Measurements from ENCODE around the gene ANTXR2. TPM values are rescaled to one million over a fixed set of nuclear protein-coding genes. Genes with fewer than 3 reads are reported as not detected.

Gene ANTXR2
- total RNA-seq, 4 donors from 2014 or later: 319 to 518 (median 329) TPM

DNA sequence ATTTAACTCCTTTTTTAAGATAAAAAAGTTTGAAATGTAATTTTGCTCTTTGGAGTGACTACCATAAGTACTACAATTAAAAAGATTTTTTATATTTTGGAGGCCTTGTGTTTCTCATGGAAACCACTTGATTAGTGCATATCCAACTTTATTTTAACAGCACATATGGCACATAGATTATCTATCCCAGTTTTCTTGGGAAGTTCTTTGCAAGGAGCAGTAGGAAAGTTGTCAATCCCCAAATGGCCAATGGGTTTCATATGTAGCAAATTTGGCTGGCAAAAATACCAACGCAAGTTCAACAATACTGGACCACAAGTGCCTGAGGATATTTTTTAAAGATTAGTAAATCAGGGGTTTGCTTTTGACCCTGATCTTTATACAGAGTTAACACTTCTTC lies 15.4 kb upstream of the ANTXR2 start:
- WGBS: 97% methylated on average over 1 of the region's 1 CpG
- H3K27ac ChIP-seq (replicated peaks in 1 of 4): no peak overlapping the region
- H3K36me3 ChIP-seq: no peaks in the 10 kb centered on the region
- intact Hi-C loops (cut with DNase I): no loop called here
- no peaks in the 10 kb centered on the region for H3K4me1 ChIP-seq
- no peak for TF ChIP-seq POLR2AphosphoS5 (IDR thresholded peaks at IDR 0.05)
- no peak for TF ChIP-seq EP300 (IDR thresholded peaks at IDR 0.05)
- no peak for TF ChIP-seq POLR2A (IDR thresholded peaks at IDR 0.05; ENCODE audit: low read depth)
- TF ChIP-seq, protein P1, sequence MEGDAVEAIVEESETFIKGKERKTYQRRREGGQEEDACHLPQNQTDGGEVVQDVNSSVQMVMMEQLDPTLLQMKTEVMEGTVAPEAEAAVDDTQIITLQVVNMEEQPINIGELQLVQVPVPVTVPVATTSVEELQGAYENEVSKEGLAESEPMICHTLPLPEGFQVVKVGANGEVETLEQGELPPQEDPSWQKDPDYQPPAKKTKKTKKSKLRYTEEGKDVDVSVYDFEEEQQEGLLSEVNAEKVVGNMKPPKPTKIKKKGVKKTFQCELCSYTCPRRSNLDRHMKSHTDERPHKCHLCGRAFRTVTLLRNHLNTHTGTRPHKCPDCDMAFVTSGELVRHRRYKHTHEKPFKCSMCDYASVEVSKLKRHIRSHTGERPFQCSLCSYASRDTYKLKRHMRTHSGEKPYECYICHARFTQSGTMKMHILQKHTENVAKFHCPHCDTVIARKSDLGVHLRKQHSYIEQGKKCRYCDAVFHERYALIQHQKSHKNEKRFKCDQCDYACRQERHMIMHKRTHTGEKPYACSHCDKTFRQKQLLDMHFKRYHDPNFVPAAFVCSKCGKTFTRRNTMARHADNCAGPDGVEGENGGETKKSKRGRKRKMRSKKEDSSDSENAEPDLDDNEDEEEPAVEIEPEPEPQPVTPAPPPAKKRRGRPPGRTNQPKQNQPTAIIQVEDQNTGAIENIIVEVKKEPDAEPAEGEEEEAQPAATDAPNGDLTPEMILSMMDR (IDR thresholded peaks at IDR 0.05): no peak
- no peak overlapping the region for H3K4me3 ChIP-seq
- no peaks in the 10 kb centered on the region for H3K27me3 ChIP-seq
- DNase-seq (ENCODE audit: extremely low spot score): no peak
- no peaks in the 10 kb centered on the region for H3K9me3 ChIP-seq

DNA sequence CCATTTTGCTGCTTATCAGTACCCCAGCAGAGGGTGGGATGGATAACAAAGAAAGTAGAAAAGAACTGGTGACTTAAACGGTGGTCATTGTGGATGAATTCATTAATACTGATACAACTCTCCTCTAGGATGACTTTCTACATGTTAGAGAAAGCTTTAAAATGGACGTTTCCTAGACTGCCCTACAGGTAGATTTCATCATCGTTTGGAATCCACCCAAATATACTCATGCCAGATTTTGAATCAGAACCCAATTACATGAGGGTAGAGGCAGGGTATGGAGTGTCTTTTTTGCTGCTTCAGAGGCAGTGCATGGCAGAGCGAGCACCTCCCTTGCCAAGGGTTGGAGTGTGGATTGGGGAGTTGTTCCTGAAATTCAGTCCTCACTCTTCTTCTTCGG lies 13.3 kb upstream of the ANTXR2 start:
- Histone ChIP-seq H3K9me3 (no peaks in the 10 kb centered on the region), H3K4me3 (no peak overlapping the region), H3K4me1 (no peaks in the 10 kb centered on the region), H3K36me3 (no peaks in the 10 kb centered on the region), H3K27ac (replicated peaks in 1 of 4) (no peak overlapping the region), H3K27me3 (no peaks in the 10 kb centered on the region)
- no peak for DNase-seq (ENCODE audit: extremely low spot score)
- WGBS: 91% methylated on average over 5 of the region's 5 CpGs
- intact Hi-C loops (cut with DNase I): no loop called here
- no peak for TF ChIP-seq EP300 (IDR thresholded peaks at IDR 0.05)

DNA sequence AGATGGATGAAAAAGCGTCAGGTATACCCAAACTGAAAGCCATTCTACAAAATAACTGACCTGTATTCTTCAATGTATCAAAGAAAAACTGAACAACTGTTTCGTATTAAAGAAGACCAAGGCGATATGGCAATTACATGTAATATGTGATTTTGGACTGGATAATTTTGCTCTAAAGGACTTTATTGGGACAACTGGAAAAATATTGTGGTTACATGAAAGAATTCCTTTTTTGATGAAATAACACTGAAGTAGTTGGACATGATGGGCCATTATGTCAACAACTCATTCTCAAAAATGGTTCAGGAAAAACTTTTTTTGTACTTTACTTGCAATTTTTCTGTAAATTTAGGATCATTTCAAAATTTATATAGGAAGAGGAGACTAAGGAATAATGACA lies 12.1 kb upstream of the ANTXR2 start:
- no peaks in the 10 kb centered on the region for H3K27me3 ChIP-seq
- no peak overlapping the region for H3K4me3 ChIP-seq
- no peaks in the 10 kb centered on the region for H3K36me3 ChIP-seq
- WGBS: 91% methylated on average over 3 of the region's 3 CpGs
- intact Hi-C loops (cut with DNase I): no loop called here
- H3K27ac ChIP-seq (replicated peaks in 1 of 4): no peak overlapping the region
- H3K9me3 ChIP-seq: no peaks in the 10 kb centered on the region
- no peaks in the 10 kb centered on the region for H3K4me1 ChIP-seq
- TF ChIP-seq, protein P1 (IDR thresholded peaks at IDR 0.05): no peak
- TF ChIP-seq POLR2AphosphoS5 (IDR thresholded peaks at IDR 0.05) (no peak), POLR2A (IDR thresholded peaks at IDR 0.05; ENCODE audit: low read depth) (no peak), EP300 (IDR thresholded peaks at IDR 0.05) (no peak)
- DNase-seq (ENCODE audit: extremely low spot score): no peak

DNA sequence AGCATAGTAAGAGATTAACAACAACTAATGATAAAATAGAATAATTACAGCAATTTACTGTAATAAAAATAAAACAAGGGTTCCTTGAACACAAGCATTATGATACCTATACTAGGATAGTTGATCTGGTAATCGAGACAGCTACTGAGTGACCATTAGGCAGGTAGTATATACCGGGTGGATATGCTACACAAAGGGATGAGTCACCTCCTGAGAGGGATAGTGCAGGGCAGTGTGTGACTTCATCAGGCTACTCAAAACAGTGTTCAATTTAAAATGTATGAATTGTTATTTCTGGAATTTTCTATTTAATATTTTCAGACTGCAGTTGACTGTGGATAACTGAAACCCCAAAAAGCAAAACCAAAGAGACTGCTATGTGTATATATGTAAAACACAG lies 9.7 kb upstream of the ANTXR2 start:
- TF ChIP-seq, protein P1 (IDR thresholded peaks at IDR 0.05): no peak
- TF ChIP-seq POLR2AphosphoS5 (IDR thresholded peaks at IDR 0.05) (no peak), EP300 (IDR thresholded peaks at IDR 0.05) (no peak), POLR2A (IDR thresholded peaks at IDR 0.05; ENCODE audit: low read depth) (no peak)
- Histone ChIP-seq H3K27ac (replicated peaks in 1 of 4) (no peak overlapping the region), H3K9me3 (no peaks in the 10 kb centered on the region), H3K4me1 (no peaks in the 10 kb centered on the region), H3K27me3 (no peaks in the 10 kb centered on the region), H3K36me3 (no peaks in the 10 kb centered on the region), H3K4me3 (no peak overlapping the region)
- WGBS: 88% methylated on average over 2 of the region's 2 CpGs
- DNase-seq (ENCODE audit: extremely low spot score): no peak
- intact Hi-C loops (cut with DNase I): loop anchor here (5.0 kb wide), 1 partner anchor 90 kb away; no protein-coding TSS in a partner anchor

DNA sequence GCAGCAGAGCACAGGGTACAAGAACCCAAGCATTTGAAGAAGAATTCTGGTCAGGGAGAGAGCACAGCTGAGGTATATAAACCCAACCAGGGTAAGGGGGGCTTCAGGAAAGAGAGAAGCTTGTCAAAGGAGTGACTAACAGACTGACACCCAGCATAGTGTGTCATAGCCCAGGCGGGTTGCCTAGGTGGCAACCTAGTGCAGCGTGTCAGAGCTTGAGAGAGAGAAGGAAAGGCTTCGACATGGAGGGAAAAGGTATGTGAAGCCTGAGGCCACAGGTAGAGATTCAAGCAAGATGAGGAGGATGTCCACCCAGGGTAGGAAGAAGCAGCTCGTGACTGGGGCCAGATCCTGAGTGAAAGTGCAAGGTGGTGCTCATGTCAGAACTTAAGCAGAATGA lies 8.5 kb upstream of the ANTXR2 start:
- Histone ChIP-seq H3K36me3 (no peaks in the 10 kb centered on the region), H3K4me3 (no peak overlapping the region), H3K9me3 (no peaks in the 10 kb centered on the region), H3K27me3 (no peaks in the 10 kb centered on the region), H3K27ac (replicated peaks in 1 of 4) (no peak overlapping the region), H3K4me1 (peaks cover 0 to 7% (median 4%) of the 10 kb centered on the region in 4 donors)
- no peak for DNase-seq (ENCODE audit: extremely low spot score)
- TF ChIP-seq POLR2A (IDR thresholded peaks at IDR 0.05; ENCODE audit: low read depth): no peak
- no peak for TF ChIP-seq EP300 (IDR thresholded peaks at IDR 0.05)
- no peak for TF ChIP-seq POLR2AphosphoS5 (IDR thresholded peaks at IDR 0.05)
- TF ChIP-seq, protein P1 (IDR thresholded peaks at IDR 0.05): no peak
- intact Hi-C loops (cut with DNase I): loop anchor here (5.0 kb wide), 1 partner anchor 91 kb away; no protein-coding TSS in a partner anchor
- 96% methylated on average over 4 of the region's 4 CpGs for WGBS

Data from esophagus muscularis mucosa (tissue), 4 donors.